Cardiac muscle cell (in vitro differentiated cells and primary cell): Measurements from ENCODE around the gene OAF. TPM values are rescaled to one million over a fixed set of nuclear protein-coding genes. Genes with fewer than 3 reads are reported as not detected.

ENCODE experiments used
- DNase-seq, 2 donors: peaks; one replicate each; pipeline versions ENCODE4 v3.0.0 to v3.0.0-alpha.2; 2010 to 2017; ENCODE audit warnings: low read depth in 1 of 2, low spot score in 1 of 2
- H3K27ac ChIP-seq: fragments of 200-600 bp; sonication (generic); 2 replicates; pipeline ENCODE4 v1.5.1; 2016
- H3K27me3 ChIP-seq: fragments of 200-600 bp; sonication (generic); 2 replicates; pipeline ENCODE4 v1.6.0; 2016; ENCODE audit warnings: control low read depth
- H3K36me3 ChIP-seq: fragments of 200-600 bp; sonication (generic); 2 replicates; pipeline ENCODE4 v1.5.1; 2016; ENCODE audit warnings: control low read depth
- H3K4me1 ChIP-seq: fragments of 200-600 bp; sonication (generic); 2 replicates; pipeline ENCODE4 v1.8.1; 2017; ENCODE audit warnings: low read depth, mild to moderate bottlenecking, mixed run types
- H3K4me3 ChIP-seq: fragments of 200-600 bp; sonication (generic); 2 replicates; pipeline ENCODE4 v1.5.1; 2016; ENCODE audit warnings: mild to moderate bottlenecking
- H3K9me3 ChIP-seq: fragments of 200-600 bp; sonication (generic); 2 replicates; pipeline ENCODE4 v1.5.1; 2017; ENCODE audit warnings: low read depth, mild to moderate bottlenecking, control low read depth
- CTCF ChIP-seq: IDR thresholded peaks from 2 replicates; pipeline ENCODE4 v1.5.1; 2012; ENCODE audit warnings: low read depth, mild to moderate bottlenecking, low read length
- polyA plus RNA-seq: library from polyadenylated mRNA; unstranded; fragments of >200 nt; fragmentation: Nextera tagmentation; extraction: Ambion mirVana; gene quantifications from 2 replicates; pipeline ENCODE4 v1.2.1, GENCODE V29; 2016
- total RNA-seq: library from RNA; depleted of rRNA; stranded (reverse); fragments of >200 nt; gene quantifications from 2 replicates; pipeline ENCODE4 v1.2.3, GENCODE V29; 2016

Gene OAF
- total and polyA plus RNA-seq, 2 experiments from 2014 or later, result 11.3 to 12.0 TPM

GRCh38 chr11:120191058-120191457, 19.8 kb upstream of the OAF start:
- no peak for TF ChIP-seq CTCF
- DNase-seq, result no peak
- Histone ChIP-seq H3K4me1 (no peaks in the 10 kb centered on the region), H3K4me3 (no peak overlapping the region), H3K27ac (no peak overlapping the region), H3K9me3 (no peaks in the 10 kb centered on the region), H3K27me3 (peaks cover 6% of the 10 kb centered on the region), H3K36me3 (no peaks in the 10 kb centered on the region)

DNA sequence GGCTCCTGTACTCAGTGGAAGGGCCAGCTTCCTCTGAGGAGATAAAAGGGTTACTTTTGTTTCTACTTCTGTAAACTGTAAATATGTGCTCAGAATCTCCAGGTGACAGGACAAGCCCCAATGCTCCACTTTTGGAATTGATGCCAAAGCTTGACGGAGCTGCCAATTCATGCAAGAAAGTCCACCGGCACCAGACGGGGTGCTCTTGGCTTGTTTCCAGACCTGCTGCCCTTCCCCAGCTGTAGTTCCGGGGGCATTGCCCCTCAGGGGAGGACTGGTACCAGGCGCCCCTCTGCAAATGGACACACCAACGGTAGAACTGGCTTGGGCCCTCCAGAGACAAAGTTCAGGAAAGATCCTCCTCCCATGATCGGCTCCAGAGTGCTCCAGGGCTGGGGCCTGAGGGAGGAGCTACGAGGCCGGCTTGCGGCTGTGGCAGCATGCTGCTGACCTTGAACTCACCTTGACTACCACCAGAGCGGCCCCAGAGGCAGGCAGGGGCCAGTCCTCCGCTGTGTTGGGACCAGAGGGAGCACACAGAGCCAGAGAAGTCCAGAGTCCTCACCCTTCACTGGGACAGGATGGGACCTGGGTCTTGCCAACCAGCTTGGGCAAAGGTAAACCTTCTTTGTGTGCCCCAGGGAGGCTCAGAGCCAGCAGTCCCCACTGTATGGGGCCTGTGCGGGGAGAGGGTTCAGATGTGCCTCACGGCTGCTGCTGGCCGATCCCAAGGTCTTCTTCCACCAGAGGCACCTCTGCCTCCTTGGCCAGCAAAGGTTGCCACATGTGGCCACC, 17.8 kb upstream of the OAF start:
- no peak for DNase-seq
- no peak for TF ChIP-seq CTCF
- H3K4me1 ChIP-seq, result no peaks in the 10 kb centered on the region

GRCh38 chr11:120194166-120194565, 16.7 kb upstream of the OAF start:
- DNase-seq, result no peak
- peaks cover 13% of the 10 kb centered on the region for H3K27me3 ChIP-seq
- H3K9me3 ChIP-seq, result no peaks in the 10 kb centered on the region
- H3K27ac ChIP-seq, result no peak overlapping the region
- no peaks in the 10 kb centered on the region for H3K4me1 ChIP-seq
- TF ChIP-seq CTCF, result no peak
- H3K4me3 ChIP-seq, result no peak overlapping the region
- no peaks in the 10 kb centered on the region for H3K36me3 ChIP-seq

More for the DNA sequence above, 17.8 kb upstream of the OAF start:
- no peaks in the 10 kb centered on the region for H3K9me3 ChIP-seq
- H3K27ac ChIP-seq, result no peak overlapping the region
- H3K4me3 ChIP-seq, result no peak overlapping the region
- H3K27me3 ChIP-seq, result peaks cover 10% of the 10 kb centered on the region
- H3K36me3 ChIP-seq, result no peaks in the 10 kb centered on the region

GRCh38 chr11:120195601-120196320, 15.1 kb upstream of the OAF start:
- DNase-seq, result no peak
- no peaks in the 10 kb centered on the region for H3K4me1 ChIP-seq
- no peak overlapping the region for H3K27ac ChIP-seq

GRCh38 chr11:120196826-120197225, 14.0 kb upstream of the OAF start:
- DNase-seq, result no peak
- no peaks in the 10 kb centered on the region for H3K4me1 ChIP-seq
- TF ChIP-seq CTCF, result no peak
- peaks cover 29% of the 10 kb centered on the region for H3K27me3 ChIP-seq
- no peaks in the 10 kb centered on the region for H3K9me3 ChIP-seq
- H3K36me3 ChIP-seq, result no peaks in the 10 kb centered on the region
- H3K27ac ChIP-seq, result no peak overlapping the region
- no peak overlapping the region for H3K4me3 ChIP-seq

More at GRCh38 chr11:120195601-120196320, 15.1 kb upstream of the OAF start:
- Histone ChIP-seq H3K4me3 (no peak overlapping the region), H3K9me3 (no peaks in the 10 kb centered on the region), H3K36me3 (no peaks in the 10 kb centered on the region), H3K27me3 (peaks cover 24% of the 10 kb centered on the region)
- no peak for TF ChIP-seq CTCF
